NCI-H446 treated with DMSO at 0.1 percent for 48 hours (cell line): Measurements from ENCODE around the gene MAPK8IP3.
"Not testable (repeated sequence)": the region's sequence is repeated elsewhere in the genome, so short reads cannot be mapped to it uniquely, and the experiment has no call there.

Experiments
- DNase-seq: peaks from one replicate; lab custom pipeline; 2025; lab: John Stamatoyannopoulos, UW

The MAPK8IP3 gene

DNA sequence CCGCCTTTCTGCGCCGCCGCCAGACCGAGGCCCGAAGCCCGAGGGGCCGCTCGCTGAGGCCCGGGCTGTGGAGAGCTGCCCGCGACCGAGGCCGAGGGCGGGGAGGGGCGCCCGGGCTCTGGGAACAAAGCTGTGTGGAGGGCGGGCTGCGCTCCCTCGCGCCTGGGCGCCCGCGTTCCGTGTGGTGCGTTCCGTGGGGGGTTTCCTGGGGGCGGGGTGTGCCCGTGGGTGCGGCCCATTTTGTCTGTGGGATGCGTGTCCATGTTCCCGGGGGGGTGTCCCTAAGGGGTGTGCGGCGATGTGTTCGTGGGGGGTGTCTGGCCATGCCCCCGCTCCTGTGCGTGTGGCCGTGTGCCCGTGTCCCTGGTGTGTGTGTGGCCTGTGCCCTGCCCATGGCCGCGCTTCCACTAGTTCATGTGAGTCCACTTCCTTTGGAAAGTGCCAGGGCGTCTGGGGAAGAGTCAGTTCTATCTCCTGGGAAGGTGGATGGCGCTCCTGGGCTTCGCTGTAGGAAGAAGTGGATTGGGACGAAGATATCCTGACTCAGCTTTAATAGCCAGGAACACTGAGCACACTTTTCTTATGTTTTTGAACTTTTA lies 27.4 kb upstream of the MAPK8IP3 start:
- no peak for DNase-seq

DNA sequence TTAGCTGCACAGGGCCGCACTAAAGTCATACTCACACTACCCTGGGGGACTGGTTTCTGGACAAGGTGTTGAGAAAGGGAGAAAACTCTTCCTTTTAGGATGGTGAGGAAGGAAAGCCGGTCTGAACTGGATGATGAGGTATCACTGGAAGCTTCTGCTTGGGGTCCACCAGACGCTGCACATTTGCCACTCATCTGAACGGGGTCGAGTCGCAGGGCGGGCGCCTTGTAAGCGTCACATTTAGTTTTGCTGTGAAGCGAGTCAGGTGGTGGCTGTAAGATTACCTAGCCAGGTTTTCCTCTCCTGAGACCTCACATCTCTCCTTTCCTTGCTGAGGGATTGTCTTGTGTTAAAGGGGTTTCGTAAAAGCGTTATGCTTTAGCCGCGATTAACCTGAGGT lies 25.6 kb upstream of the MAPK8IP3 start:
- no peak for DNase-seq

DNA sequence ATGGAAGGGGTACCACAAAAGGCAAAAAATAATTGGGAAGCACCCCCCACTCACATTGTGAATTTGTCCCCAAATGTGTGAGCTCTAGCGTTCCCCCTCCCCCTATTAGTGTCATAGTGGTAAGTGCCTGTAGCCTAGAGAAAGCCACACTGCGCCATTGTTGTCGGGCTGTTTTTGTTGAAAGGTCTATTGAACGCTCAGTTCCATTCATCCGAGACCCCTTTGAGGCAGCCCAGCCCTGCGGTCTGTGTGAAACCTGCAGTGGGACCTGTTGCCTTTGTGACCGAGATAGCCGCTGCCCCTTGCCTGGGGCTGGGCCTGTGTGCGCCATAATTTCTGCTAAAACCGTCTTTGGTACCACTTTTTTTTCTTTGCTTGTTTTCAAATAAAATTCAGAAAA lies 25.0 kb upstream of the MAPK8IP3 start:
- no peak for DNase-seq

DNA sequence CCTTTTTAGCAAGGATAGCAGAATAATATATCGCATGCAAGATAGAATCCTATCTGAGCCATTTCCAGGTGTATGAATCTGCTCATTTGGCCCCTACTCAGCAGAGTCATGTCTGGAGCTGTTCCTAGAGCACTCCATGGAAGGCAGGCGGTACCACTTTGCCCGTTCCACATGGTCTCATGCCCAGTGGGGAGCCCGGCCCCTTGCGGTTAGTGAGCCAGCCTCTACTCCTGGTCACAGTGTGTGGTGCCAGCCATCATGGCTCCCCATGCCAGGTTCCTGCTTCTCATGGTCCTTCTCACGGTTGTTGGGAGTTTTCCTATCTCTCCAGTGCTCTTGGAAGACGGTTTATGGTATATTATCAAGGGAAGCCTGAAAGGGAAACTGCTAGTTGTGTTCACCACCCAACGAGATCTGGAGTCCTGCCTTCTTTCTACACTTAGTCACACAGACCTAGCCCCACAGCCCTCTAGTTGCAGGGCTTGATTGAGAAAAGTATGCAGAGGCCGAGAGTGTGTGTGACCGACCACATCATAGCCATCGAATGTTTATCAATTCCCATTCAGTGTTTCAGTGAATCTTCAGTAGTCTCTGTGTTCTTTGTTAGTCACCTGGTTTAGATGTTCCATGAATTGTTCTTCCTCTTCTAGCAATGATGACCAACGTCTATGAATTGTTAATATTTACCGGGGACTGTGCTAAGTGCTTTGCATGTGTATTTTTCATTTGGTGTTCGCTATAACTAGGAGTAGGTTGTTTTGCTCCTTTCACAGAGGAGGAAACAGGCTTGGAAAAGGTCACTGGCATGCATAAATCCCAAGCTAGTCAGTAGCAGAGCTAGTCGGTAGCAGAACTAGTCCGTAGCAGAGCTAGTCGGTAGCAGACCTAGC lies 18.3 kb upstream of the MAPK8IP3 start:
- DNase-seq = no peak

DNA sequence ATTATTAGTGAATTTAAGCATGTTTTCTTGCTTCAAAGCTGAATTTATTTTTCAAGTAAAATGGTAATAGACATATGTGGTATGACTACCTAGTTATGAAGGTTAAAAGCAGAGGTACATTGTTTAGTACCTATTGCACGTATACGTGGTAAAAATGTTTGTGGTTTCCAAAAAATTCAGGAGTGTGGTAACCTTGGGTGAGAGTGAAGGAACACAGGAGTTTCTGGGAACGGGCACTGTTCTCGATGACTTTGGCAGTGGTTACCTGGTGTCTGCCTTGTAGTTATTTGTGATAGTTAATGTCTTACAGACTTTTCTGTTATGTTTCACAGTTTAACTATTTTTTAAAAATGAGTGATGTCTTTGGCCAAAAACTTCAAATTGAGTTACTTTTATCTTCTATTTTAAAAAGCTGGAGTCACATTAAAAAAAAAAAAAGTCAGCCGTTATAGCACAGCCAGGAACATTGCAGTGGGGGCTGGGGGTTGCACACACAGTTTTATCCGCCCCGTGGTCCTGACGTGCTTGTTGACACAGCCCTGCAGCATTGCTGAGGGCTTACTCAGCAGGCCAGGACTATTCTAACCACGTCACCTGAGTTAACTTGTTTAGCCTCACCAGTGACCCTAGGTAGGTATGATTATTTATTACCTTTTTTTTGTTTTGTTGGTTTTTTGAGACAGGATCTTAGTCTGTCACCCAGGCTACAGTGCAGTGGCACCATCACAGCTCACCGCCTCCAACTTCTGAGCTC lies 17.0 kb upstream of the MAPK8IP3 start:
- no peak for DNase-seq

DNA sequence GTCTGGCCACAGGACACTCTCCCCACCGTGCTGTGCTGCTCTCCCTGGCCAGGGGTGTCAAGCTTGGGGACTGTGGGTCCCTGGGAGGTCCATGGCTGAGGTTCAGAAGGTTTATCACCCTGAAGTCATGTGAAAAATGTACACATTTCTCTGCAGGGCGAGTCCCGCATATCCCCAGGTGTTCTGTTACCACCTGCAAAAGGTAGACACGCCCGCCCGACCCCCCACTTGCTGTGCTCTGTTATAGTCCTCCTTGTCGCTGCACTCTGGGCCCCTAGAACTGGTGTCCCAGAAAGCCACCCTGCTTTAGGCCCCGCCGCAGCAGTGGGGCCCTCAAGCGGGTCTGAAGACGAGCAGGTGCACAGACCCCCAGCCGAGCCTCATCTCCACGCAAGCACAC lies 16.1 kb upstream of the MAPK8IP3 start:
- DNase-seq = no peak

DNA sequence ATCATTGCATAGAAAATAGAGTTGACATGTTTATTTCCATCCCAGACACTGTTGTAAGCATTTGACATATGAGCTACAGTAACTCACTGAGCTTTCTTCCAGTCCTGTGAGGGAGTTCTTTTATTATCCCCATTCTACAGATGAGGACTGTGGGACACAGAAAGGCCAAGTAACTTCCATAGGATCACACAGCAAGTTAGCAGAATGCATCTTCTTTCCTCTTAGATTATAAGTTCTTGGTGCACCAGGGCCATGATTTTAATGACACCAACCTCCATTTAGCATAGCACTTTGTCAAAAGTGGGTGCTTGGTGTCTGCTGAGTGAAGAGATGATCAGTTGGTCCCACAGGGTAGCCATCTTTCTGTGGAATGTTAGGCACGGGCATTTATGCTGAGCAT lies 15.2 kb upstream of the MAPK8IP3 start:
- DNase-seq = no peak

DNA sequence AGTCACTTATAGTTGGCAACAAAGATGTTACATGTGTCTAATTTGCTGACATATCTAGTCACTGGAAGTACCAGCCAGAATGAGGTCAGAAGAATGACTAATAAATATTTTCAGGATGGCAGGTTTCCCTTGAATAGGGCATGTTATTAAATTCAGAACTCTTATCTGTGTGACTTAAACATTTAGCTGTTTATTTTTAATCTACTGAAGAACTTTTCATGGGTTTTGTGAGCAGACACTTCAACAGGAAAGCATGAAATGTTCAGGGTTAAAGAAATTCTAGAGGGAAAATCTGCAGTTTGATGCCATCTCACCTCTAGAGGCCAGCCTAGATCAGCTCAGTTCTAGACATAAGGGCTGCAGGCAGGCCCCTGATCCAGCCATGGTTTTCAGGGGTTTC lies 14.7 kb upstream of the MAPK8IP3 start:
- no peak for DNase-seq

DNA sequence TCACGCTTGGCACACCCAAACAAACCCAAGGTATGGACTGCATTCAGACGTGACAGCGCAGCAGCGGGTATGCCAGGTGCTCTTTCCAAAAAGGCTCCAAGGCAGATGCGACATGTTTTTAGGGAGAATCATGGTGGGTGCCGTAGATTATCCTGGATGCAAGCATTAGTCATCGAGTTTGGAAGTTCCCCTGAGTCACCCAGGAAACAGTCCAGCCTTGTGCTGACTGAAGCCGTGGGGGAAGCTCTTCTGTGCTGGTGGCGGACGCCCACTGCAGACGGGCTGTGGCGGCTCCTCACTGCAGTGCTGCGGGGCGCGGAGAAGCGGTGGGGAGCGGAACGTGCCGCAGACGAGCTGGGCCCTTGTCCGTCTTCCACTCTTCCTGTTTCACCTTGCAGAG lies 14.0 kb upstream of the MAPK8IP3 start:
- DNase-seq = no peak

DNA sequence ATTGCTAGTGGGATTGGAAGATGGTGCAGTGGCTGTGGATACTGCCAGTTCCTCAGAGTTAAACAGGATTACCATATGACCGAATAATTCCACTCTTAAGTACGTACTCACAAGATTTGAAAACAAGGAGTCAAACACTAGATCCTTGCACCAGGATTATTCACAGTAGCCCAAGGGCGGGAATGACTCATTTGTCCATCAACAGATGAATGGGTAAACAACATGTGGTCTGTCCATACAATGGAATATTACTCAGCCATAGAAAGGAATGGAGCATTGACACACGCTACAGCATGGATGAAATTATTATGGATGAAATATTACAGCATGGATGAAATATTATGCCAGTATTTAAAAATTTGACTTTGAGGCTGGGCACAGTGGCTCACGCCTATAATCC lies 9.1 kb upstream of the MAPK8IP3 start:
- DNase-seq = no peak

DNA sequence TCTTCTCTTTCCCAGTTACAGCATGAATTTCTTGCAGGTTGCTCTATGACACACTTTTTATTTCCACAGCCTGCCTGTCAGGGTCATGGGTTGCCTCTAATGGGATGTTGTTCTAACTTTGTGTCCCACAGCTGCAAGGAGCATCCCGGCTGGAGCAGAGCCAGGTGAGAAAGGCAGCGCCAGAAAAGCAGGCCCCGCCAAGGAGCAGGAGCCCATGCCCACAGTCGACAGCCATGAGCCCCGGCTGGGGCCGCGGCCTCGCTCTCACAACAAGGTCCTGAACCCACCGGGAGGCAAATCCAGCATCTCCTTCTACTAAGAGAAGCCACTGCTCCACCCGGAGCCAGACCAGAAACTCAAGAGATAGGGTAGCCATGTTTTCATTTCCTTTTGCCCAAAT lies 7.3 kb upstream of the MAPK8IP3 start:
- DNase-seq = no peak

DNA sequence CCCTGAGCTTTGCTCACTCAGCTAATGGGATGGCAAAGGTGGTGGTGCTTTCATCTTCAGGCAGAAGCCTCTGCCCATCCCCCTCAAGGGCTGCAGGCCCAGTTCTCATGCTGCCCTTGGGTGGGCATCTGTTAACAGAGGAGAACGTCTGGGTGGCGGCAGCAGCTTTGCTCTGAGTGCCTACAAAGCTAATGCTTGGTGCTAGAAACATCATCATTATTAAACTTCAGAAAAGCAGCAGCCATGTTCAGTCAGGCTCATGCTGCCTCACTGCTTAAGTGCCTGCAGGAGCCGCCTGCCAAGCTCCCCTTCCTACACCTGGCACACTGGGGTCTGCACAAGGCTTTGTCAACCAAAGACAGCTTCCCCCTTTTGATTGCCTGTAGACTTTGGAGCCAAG lies 5.7 kb upstream of the MAPK8IP3 start:
- DNase-seq = no peak

DNA sequence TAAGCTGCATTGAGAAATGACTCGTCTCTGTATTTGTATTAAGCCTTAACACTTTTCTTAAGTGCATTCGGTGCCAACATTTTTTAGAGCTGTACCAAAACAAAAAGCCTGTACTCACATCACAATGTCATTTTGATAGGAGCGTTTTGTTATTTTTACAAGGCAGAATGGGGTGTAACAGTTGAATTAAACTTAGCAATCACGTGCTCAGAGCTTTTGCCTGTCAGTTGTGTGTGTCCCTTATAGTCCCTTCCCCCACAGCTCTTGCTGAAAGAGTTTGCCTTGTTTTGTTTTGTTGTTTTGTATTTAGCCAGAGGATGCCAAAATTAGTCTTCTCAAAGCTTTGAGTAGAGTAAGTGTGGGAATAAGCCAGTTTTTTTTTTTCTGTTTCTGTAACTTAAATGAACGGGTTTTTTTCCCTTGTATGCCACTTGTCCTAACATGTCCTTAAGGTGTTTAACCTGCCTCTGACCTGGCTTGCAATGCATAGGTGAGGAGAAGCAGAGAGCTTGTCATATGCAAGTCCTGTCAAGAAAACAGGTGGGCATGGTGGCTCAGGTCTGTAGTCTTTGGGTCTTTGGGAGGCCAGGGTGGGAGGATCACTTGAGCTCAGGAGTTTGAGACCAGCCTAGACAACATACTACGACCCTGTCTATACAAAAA lies 4.6 kb upstream of the MAPK8IP3 start:
- DNase-seq = no peak

DNA sequence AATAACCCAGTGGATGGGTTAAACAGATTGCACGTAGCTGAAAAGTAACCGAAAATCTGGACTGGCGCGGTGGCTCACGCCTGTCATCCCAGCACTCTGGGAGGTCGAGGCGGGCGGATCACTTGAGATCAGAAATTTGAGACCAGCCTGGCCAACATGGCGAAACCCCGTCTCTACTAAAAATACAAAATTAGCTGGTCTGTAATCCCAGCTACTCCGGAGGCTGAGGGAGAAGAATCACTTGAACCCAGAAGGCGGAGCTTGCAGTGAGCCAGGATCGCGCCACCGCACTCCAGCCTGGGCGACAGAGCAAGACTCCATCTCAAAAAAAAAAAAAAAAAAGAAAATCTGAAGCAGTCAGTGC lies 689 bp upstream of the MAPK8IP3 start:
- DNase-seq = not testable (repeated sequence)

DNA sequence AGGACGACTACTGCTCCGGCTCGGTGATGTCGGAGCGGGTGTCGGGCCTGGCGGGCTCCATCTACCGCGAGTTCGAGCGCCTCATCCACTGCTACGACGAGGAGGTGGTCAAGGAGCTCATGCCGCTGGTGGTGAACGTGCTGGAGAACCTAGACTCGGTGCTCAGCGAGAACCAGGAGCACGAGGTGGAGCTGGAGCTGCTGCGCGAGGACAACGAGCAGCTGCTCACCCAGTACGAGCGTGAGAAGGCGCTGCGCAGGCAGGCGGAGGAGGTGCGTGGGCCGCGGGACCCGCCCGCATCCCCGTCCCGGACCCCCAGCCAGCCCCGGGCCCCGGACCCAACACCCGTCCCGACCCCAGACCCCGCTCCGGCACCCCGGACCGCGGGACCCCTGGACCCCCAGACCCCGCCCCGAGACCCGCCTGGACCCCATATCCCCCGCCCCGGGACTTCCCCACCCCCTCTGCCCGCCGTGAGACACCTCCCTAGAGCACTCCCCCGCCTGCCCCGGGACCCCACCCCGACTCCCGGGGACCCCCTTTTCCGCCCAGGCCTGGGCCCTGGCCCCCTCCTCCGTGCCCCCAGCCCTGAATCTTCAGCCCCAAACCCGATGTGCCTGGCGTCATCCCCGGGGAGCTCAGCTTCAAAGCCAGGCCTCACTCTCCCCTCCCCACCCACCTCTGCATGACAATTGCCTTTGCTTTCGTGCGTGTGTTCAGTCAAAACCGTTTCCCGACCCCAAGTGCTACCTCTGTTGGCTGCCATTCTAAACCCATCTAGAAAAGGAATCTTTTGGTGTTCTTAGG lies 594 bp downstream of the MAPK8IP3 start:
- no peak for DNase-seq

DNA sequence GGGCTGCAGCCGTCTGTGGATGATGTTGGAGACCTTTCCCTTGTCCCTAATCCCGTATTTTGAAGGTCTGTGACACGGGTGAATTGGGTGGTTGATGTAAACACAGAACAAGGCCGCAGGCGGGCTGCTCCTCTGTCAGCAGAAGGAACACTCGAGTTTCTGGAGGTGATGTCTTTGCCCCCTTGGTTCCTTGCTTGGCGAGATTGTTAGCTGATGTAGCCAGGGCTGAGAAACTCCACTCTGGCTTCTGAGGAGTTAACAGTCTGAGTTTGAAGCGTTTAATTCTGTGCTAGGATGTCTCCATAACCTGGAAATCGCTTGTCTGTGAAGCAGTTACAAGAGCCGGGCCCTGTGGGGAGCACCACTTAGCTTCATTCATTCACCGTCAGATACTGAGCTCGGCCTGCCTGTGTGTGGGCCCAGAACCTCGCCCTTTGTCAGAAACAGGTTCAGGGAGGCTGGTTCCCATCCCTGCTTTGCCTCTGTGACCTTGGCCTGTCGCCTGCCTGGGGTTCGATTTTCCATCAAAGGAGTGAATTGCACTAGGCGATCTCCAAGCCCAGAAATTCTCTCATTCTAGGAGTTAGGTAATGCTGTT lies 1.3 kb downstream of the MAPK8IP3 start:
- DNase-seq = no peak

DNA sequence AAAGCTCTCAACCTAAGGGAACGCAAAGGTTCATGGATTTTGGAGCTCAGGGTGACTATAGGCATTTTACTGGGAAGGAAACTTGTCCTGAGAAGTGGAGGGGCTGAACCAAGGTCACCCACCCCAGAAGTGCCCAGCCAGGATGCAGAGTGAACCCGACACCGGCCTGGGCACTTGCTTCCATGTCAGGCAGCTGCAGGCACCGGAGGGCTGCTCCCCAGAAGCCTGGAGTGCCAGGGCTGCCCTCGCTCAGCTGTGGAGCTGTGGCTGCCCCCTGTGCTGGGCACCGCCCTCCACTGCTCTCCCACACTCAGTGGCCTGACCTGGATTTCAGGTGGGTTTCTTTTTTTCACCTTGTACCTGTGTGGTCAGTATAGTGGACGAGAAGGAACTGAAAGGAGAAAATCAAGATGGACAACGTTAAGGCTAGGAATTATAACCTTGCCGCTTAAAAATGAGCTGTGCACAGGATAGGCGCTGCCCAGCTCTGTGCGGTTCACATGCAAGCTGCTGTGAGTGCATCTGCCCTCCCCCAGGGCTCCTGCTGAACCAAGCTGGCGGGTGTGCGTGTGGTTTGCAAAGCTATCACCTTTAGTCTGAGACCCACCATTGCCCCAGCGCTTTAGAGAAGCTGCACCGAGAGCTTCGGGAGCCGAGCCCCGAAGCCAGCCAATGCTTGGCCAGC lies 2.2 kb downstream of the MAPK8IP3 start:
- no peak for DNase-seq

DNA sequence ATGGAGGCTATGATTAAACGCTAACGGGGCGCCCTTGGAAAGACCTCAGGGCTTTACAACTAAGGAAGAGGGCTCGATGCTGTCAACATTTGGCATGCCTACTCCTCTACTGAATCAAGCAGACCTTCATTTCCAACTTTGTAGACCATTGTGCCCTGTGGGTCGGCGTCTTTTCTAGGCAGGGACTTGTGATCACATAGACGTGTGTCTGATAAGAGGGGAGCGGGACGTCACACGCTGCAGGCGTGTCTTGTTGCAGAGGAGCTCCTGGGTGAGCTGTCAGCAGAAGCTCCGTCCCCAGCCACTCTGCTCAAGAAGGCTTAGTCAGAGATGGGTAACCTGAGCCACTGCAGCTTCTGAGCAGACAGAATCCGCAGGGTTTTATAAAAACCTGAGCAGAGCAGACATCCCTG lies 2.8 kb downstream of the MAPK8IP3 start:
- no peak for DNase-seq

DNA sequence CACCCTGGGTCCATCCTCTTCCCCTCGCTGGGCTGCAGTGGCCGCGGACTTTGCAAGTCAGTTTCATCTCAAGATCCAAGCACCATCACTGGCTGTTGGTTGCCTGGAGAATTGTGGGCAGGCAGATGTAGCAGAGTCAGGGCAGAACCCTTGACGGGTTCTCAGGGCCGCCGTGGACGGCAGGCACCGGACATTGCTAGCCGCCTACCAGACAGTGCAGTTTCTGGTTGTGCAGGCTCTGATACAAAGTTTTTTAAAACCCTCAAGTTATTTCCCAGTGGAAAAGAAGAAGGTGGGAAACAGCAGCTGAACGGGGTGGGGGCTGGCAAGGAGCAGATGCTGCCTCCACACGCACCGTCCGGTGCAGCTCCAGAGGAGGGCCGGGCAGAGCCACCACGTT lies 3.4 kb downstream of the MAPK8IP3 start:
- no peak for DNase-seq

DNA sequence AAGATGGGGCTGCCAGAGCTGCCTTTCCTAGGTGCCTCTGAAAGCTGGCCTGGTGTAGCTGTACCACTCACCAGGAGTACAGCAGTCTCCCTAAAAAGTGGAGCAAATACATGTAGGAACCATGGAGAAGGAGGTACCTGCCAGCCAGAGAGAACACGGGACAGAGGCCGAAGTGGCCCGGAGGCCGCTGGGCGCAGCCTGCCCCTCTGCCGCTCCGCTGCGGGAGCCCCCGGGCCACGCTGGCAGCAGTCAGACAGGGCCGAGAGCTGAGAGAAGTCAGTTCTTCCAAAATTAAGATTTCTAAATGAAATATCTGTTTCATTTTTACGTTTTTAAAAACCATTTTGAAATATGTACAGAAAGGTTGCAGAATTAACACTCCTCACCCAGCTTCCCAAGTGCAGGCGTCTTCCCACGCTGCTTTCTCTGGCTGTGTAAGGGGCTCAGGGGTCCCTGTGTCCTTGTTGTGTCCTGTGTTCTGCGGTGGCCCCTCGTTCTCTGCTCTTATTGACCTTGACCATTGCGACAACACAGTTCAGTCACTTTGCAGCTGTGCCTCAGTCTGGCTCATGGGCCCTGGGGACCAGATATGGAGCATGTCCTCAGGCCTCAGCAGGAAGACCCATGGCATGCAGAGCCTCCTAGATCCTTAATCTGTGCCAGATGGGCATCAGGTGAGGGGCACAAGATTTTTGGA lies 5.0 kb downstream of the MAPK8IP3 start:
- DNase-seq = no peak
